ENCODE data around the gene RPS17. TPM values are rescaled to one million over a fixed set of nuclear protein-coding genes. Genes with fewer than 3 reads are reported as not detected.

The RPS17 gene
- total and polyA plus RNA-seq, 9 donors, result 2,775 to 5,512 (median 3,236) TPM

DNA sequence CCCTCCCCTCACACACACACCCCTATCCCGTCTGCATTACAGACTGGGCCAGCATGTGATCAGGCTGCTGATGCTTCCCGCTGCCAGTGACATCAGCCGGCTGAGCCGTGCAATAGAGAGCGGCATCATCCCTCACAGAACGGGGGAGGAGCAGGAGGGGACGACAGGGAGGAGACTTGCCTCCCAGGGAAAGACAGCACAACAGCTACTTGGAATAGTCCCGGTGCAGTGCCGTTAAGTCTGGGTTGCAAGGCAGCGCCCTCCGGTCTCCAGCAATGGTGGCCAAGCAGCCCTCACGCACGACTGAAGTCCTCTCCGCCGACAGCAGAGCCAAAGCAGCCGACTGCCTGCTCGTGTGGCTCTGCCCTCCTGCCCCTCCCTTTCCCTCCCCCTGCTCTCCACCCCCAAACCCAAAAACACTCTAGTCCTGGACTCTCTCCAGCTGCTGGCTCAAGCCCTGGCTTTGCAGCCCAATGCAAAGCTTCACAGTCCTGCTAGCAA lies 31.5 kb upstream of the RPS17 start:
- DNase-seq, result peak; percentile 90
- Histone ChIP-seq H3K27me3 (ENCODE audit: control insufficient read depth, insufficient read depth, low read length) (peaks cover 16% of the 10 kb centered on the region), H3K4me3 (ENCODE audit: low read length) (peak overlapping the region; percentile 36), H3K9me3 (replicated peaks; ENCODE audit: control insufficient read depth, low read depth, low read length) (no peaks in the 10 kb centered on the region), H3K36me3 (ENCODE audit: control insufficient read depth, insufficient read depth, low read length) (no peaks in the 10 kb centered on the region), H3K27ac (ENCODE audit: low read length) (peak overlapping the region; percentile 13), H3K4me1 (ENCODE audit: control insufficient read depth, insufficient read depth, low read length) (peaks cover 16% of the 10 kb centered on the region)
- WGBS (ENCODE audit: insufficient coverage), result under 1% methylated on average over 16 of the region's 17 CpGs

DNA sequence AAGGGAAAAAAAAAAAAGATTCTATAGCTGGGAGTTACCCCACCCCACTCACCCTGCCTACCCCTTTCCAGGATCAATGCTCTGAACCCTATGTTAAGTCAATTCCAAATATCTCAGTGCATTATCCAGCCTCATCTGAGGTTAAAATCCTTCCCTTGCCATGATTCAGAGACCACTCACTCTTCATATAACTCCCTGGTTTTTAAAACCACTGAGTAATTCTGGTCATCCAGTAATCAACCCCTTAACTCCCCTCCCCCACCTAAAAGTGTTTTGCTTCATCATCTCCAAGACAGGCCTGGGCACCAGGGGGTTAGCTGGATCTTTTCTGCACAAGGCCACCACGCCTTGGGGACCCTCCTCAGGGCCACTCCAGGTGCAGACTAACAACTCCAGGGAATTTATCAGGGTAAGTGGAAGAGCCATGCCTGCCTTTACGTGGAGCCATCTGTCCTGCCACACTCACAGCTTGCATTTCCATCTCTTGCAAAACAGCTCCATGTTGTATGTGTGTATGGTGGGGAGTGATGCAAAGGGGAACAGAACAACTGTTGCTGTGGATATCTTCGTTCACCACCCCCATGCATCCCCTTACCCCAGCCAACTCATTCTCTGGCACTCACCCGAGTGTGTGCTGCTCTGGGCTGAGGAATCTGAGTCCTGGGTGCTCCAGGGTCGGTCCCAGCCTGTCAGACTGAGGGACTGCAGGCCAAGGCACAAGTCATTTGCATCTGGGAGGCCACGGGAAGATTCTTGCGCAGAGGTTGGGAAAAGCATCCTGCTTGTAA lies 30.7 kb upstream of the RPS17 start:
- Histone ChIP-seq H3K4me3 (ENCODE audit: low read length) (no peak overlapping the region), H3K27ac (ENCODE audit: low read length) (peak overlapping the region; percentile 20), H3K36me3 (ENCODE audit: control insufficient read depth, insufficient read depth, low read length) (no peaks in the 10 kb centered on the region), H3K4me1 (ENCODE audit: control insufficient read depth, insufficient read depth, low read length) (peaks cover 16% of the 10 kb centered on the region), H3K9me3 (replicated peaks; ENCODE audit: control insufficient read depth, low read depth, low read length) (no peaks in the 10 kb centered on the region), H3K27me3 (ENCODE audit: control insufficient read depth, insufficient read depth, low read length) (peaks cover 16% of the 10 kb centered on the region)
- WGBS (ENCODE audit: insufficient coverage), result 20% methylated on average over 2 of the region's 7 CpGs
- DNase-seq, result peak; percentile 26

DNA sequence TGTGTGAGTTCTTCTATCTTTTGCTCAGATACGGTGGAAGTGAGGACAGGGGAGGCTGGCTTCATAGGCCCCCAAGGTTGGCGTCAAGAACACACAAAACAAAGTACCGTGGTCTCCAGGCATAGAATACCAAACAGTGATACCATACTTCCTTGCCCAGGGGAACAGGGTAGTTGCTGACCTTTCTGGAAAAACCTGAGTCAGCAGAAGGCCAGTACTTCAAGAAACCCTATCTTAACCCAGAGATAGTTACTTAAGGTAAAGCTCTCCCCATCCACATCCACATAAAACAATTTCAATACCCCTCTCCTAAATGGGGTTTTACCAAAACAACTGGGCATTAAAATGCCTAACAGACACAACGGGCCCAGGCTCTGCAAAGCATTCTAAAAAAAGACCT lies 29.6 kb upstream of the RPS17 start:
- 75% methylated on average over 3 of the region's 4 CpGs for WGBS (ENCODE audit: insufficient coverage)
- no peak overlapping the region for H3K27ac ChIP-seq (ENCODE audit: low read length)
- no peaks in the 10 kb centered on the region for H3K36me3 ChIP-seq (ENCODE audit: control insufficient read depth, insufficient read depth, low read length)
- H3K4me1 ChIP-seq (ENCODE audit: control insufficient read depth, insufficient read depth, low read length), result peaks cover 16% of the 10 kb centered on the region
- no peak for DNase-seq
- no peak overlapping the region for H3K4me3 ChIP-seq (ENCODE audit: low read length)
- H3K9me3 ChIP-seq (replicated peaks; ENCODE audit: control insufficient read depth, low read depth, low read length), result no peaks in the 10 kb centered on the region
- H3K27me3 ChIP-seq (ENCODE audit: control insufficient read depth, insufficient read depth, low read length), result peaks cover 16% of the 10 kb centered on the region

DNA sequence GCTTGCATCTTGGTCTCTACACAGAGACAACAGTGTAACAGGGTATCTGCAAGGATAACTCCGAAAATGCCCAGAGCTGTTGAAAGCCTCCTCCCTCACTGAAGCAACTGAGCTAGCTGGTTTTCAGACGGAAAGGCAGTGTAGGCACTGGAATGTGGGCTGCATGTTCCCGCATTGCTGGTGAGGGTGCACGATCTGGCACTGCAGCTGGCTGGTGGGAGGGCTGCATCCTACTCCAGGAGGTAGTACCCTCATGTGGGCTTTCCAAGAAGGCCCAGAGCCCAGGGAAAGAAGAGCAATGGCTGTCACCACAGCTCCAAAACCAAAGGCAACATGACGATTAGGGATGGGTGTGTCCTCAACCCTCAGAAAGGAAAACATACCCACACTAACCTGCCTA lies 28.7 kb upstream of the RPS17 start:
- H3K27ac ChIP-seq (ENCODE audit: low read length), result no peak overlapping the region
- H3K36me3 ChIP-seq (ENCODE audit: control insufficient read depth, insufficient read depth, low read length), result no peaks in the 10 kb centered on the region
- H3K4me3 ChIP-seq (ENCODE audit: low read length), result no peak overlapping the region
- no peaks in the 10 kb centered on the region for H3K9me3 ChIP-seq (replicated peaks; ENCODE audit: control insufficient read depth, low read depth, low read length)
- H3K27me3 ChIP-seq (ENCODE audit: control insufficient read depth, insufficient read depth, low read length), result peaks cover 16% of the 10 kb centered on the region
- H3K4me1 ChIP-seq (ENCODE audit: control insufficient read depth, insufficient read depth, low read length), result peaks cover 16% of the 10 kb centered on the region
- DNase-seq, result no peak
- WGBS (ENCODE audit: insufficient coverage), result 48% methylated on average over 2 of the region's 5 CpGs

DNA sequence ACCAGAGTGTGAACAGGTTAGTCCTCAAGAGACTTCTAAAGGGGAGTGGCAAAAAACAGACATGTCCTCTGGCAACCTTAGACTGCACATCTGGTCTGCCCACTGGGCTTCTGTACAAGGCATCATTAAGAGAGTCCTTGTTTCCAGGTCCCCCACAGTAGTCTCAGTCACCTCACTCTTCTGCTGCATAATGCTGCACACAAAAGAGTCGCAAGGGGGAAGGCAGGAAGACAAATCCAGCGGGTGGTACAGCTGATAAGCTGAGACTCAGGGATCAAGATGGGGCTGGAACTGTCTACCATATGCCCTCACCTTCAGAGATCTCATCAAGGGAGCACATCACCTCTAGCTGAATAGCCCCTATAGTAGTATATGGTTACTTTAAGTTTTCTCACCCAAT lies 27.4 kb upstream of the RPS17 start:
- no peak overlapping the region for H3K27ac ChIP-seq (ENCODE audit: low read length)
- H3K27me3 ChIP-seq (ENCODE audit: control insufficient read depth, insufficient read depth, low read length), result peaks cover 14% of the 10 kb centered on the region
- DNase-seq, result no peak
- no peak overlapping the region for H3K4me3 ChIP-seq (ENCODE audit: low read length)
- no peaks in the 10 kb centered on the region for H3K36me3 ChIP-seq (ENCODE audit: control insufficient read depth, insufficient read depth, low read length)
- peaks cover 16% of the 10 kb centered on the region for H3K4me1 ChIP-seq (ENCODE audit: control insufficient read depth, insufficient read depth, low read length)
- H3K9me3 ChIP-seq (replicated peaks; ENCODE audit: control insufficient read depth, low read depth, low read length), result no peaks in the 10 kb centered on the region
- WGBS (ENCODE audit: insufficient coverage), result no CpG with 5 or more reads among the region's 2 CpGs

DNA sequence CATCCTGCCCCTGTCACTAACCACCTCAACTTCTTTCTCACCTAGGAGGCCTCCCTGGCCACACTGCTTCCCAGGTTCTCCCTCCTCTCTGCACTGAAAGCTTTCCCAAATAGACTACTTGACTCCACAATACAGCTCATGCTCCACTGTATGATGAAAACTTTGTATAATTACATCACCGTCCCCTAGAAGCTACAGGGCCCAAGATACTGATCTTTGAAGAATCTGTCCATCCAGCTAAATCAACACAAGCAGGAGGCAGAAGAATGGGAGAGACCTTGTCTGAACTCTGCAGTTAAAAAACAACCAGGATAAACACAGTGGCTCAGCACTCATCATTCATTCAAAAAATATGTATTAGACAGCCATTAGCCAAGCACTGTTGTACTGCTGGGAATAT lies 26.4 kb upstream of the RPS17 start:
- no CpG with 5 or more reads among the region's 1 CpG for WGBS (ENCODE audit: insufficient coverage)
- no peaks in the 10 kb centered on the region for H3K36me3 ChIP-seq (ENCODE audit: control insufficient read depth, insufficient read depth, low read length)
- no peak overlapping the region for H3K4me3 ChIP-seq (ENCODE audit: low read length)
- no peak for DNase-seq
- peaks cover 10% of the 10 kb centered on the region for H3K4me1 ChIP-seq (ENCODE audit: control insufficient read depth, insufficient read depth, low read length)
- no peaks in the 10 kb centered on the region for H3K9me3 ChIP-seq (replicated peaks; ENCODE audit: control insufficient read depth, low read depth, low read length)
- H3K27me3 ChIP-seq (ENCODE audit: control insufficient read depth, insufficient read depth, low read length), result peaks cover 8% of the 10 kb centered on the region
- no peak overlapping the region for H3K27ac ChIP-seq (ENCODE audit: low read length)

DNA sequence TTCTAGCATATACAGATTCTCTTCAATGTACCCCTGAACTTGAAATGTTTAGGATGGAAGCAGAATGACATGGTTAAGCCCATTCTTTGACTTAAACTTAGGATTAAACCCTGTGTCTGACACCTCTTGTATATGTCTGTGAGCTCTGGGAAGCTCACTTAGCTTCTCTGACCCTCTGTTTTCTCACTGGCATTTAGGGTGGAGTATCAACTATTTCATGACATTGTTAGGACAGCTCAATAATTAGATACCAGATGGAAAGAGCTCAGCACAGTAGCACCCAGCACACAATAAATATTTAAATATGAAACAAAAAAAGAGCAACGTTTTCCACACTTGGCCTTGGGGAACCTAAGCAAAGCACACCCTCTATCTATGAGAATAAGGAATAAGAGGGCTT lies 18.2 kb upstream of the RPS17 start:
- Histone ChIP-seq H3K4me3 (ENCODE audit: low read length) (no peak overlapping the region), H3K36me3 (ENCODE audit: control insufficient read depth, insufficient read depth, low read length) (no peaks in the 10 kb centered on the region), H3K27ac (ENCODE audit: low read length) (no peak overlapping the region), H3K4me1 (ENCODE audit: control insufficient read depth, insufficient read depth, low read length) (no peaks in the 10 kb centered on the region), H3K27me3 (ENCODE audit: control insufficient read depth, insufficient read depth, low read length) (peaks cover 5% of the 10 kb centered on the region), H3K9me3 (replicated peaks; ENCODE audit: control insufficient read depth, low read depth, low read length) (no peaks in the 10 kb centered on the region)
- DNase-seq, result no peak
- WGBS (ENCODE audit: insufficient coverage), result no CpG with 5 or more reads among the region's 1 CpG

DNA sequence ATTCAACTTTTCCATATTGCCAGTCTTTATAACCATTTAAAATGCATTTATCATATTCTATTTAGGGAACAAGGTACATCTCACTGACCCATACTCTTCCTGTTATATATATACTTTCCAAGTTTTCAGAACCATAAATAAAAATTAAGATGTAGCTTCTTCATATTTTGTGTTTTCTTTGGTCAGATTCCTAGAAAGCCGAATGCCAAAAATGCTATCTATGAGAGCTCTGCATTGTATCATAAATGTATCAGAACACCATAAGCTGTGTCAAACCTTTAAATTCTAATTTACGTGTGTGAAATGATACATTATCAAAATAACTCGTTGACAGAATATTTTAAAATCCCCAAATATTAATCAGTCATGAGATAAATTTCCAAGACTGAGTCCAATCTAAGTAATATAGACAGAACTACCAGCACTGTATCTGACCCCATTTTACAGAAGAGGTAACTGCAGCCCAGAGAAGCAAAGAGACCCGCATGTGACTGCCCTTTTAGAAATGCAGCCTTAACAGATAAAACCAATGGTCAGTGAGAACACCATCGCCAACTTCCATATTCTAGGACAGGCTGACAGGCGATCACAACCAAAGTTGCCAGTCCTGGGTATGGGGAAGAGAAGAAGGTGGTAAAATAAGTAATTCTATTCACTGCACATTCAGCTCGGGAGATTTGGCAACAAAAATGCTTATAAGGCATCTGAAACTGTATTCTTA lies 16.2 kb upstream of the RPS17 start:
- no peak for DNase-seq
- H3K27me3 ChIP-seq (ENCODE audit: control insufficient read depth, insufficient read depth, low read length), result peaks cover 5% of the 10 kb centered on the region
- H3K4me3 ChIP-seq (ENCODE audit: low read length), result no peak overlapping the region
- no peaks in the 10 kb centered on the region for H3K9me3 ChIP-seq (replicated peaks; ENCODE audit: control insufficient read depth, low read depth, low read length)
- no CpG with 5 or more reads among the region's 7 CpGs for WGBS (ENCODE audit: insufficient coverage)
- no peaks in the 10 kb centered on the region for H3K4me1 ChIP-seq (ENCODE audit: control insufficient read depth, insufficient read depth, low read length)
- H3K27ac ChIP-seq (ENCODE audit: low read length), result no peak overlapping the region
- H3K36me3 ChIP-seq (ENCODE audit: control insufficient read depth, insufficient read depth, low read length), result no peaks in the 10 kb centered on the region

DNA sequence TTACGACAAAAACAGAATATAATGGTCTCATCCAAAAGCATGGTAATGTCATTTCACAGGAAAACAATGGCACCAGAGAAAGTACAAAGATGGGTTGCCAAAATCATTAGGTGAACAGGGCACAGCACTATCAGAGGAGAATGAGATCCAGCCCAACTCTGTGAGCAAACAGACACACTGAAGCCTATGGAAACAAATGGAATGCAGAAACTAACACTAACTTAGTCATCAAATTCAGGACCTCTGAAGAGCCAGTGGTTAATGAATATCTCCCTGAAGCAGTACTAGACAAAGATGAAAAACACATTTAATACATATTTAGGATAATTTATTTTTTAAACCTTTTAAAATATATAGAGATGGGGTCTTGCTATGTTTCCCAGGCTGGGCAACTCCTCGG lies 14.6 kb upstream of the RPS17 start:
- Histone ChIP-seq H3K4me1 (ENCODE audit: control insufficient read depth, insufficient read depth, low read length) (no peaks in the 10 kb centered on the region), H3K36me3 (ENCODE audit: control insufficient read depth, insufficient read depth, low read length) (no peaks in the 10 kb centered on the region), H3K9me3 (replicated peaks; ENCODE audit: control insufficient read depth, low read depth, low read length) (no peaks in the 10 kb centered on the region), H3K27me3 (ENCODE audit: control insufficient read depth, insufficient read depth, low read length) (peaks cover 9% of the 10 kb centered on the region), H3K4me3 (ENCODE audit: low read length) (no peak overlapping the region), H3K27ac (ENCODE audit: low read length) (no peak overlapping the region)
- DNase-seq, result no peak
- WGBS (ENCODE audit: insufficient coverage), result 67% methylated on average over 1 of the region's 2 CpGs

DNA sequence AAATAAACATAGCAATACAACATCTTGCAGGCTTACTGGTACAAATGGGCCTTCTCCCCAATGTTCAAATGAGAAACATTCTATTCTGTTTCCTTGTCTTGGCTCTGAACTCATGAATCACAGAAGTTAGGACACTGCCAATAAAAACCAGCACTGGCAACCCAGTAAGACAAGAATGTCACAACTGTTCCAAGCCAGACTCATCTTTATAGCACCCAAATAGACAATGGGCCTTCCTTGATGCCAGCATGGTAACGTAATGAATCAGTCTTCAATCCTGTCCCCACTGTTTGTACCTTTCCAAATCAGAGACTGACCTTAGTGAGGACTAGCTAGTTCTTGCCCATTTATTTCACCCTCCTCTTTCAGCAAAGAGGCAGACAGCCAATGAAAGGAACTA lies 14.1 kb upstream of the RPS17 start:
- H3K27ac ChIP-seq (ENCODE audit: low read length), result no peak overlapping the region
- no peak overlapping the region for H3K4me3 ChIP-seq (ENCODE audit: low read length)
- no peaks in the 10 kb centered on the region for H3K4me1 ChIP-seq (ENCODE audit: control insufficient read depth, insufficient read depth, low read length)
- no peaks in the 10 kb centered on the region for H3K36me3 ChIP-seq (ENCODE audit: control insufficient read depth, insufficient read depth, low read length)
- H3K9me3 ChIP-seq (replicated peaks; ENCODE audit: control insufficient read depth, low read depth, low read length), result no peaks in the 10 kb centered on the region
- H3K27me3 ChIP-seq (ENCODE audit: control insufficient read depth, insufficient read depth, low read length), result peaks cover 9% of the 10 kb centered on the region
- DNase-seq, result no peak
- 57% methylated on average over 1 of the region's 1 CpG for WGBS (ENCODE audit: insufficient coverage)
